AG09309 (cell line): ENCODE results near the gene USP2.
A peak's percentile ranks its signal among the peaks of the same experiment; 100 is the strongest.

Experiments used
- DNase-seq: peaks from one replicate; pipeline ENCODE4 v3.0.0-alpha.2; 2010; ENCODE audit warnings: low read depth
- H3K4me3 ChIP-seq: 2 replicates; pipeline ENCODE4 v1.5.1; 2011; ENCODE audit warnings: mild to moderate bottlenecking, low read depth, low read length, moderate library complexity; ENCODE audit not compliant: control insufficient read depth
- CTCF ChIP-seq: IDR thresholded peaks from 2 replicates; pipeline ENCODE4 v1.5.1; 2011; ENCODE audit warnings: mild to moderate bottlenecking, low read depth, low read length, inconsistent platforms; ENCODE audit not compliant: insufficient read depth, control insufficient read depth; ENCODE audit errors: missing control alignments

USP2 gene

GRCh38 chr11:119341222-119342022 lies 40.1 kb downstream of the USP2 start:
- no peak for TF ChIP-seq CTCF
- no peak for DNase-seq
- H3K4me3 ChIP-seq = no peak overlapping the region

- DNase-seq = no peak
- TF ChIP-seq CTCF = no peak
- H3K4me3 ChIP-seq = peak within 1 kb of the TSS; percentile 53
Measured at GRCh38 chr11:119340335-119341221, 40.9 kb downstream of the USP2 start, which contains the start of gene C1QTNF5. C1QTNF5 (minus strand) TSS chr11:119340883; CDS start chr11:119340397, 486 bp downstream.

GRCh38 chr11:119339589-119340334 lies 41.7 kb downstream of the USP2 start:
- H3K4me3 ChIP-seq = peak overlapping the region; percentile 53
- TF ChIP-seq CTCF = peak; percentile 71
- no peak for DNase-seq

- peak overlapping the region; percentile 9; the same call in 1 of the 2 replicates for H3K4me3 ChIP-seq
- no peak for DNase-seq
- no peak for TF ChIP-seq CTCF
Measured at GRCh38 chr11:119338965-119339588, 42.4 kb downstream of the USP2 start.

- no peak overlapping the region; the same call in 1 of the 2 replicates for H3K4me3 ChIP-seq
- no peak for DNase-seq
- TF ChIP-seq CTCF = peak; percentile 89
Measured at GRCh38 chr11:119338318-119338890, 43.1 kb downstream of the USP2 start.
